ENCODE data around the gene DUSP22. TPM values are rescaled to one million over a fixed set of nuclear protein-coding genes. Genes with fewer than 3 reads are reported as not detected.

Gene DUSP22
- total and polyA plus RNA-seq, 2 experiments from 2014 or later, result 12.8 to 36.8 TPM

- TF ChIP-seq ZNF462 (CRISPR knock-in tag; IDR thresholded peaks at IDR 0.05) (no peak), JUNB (IDR thresholded peaks at IDR 0.05; ENCODE audit: unreplicated experiment) (no peak)
These were observed 2.0 kb upstream of the DUSP22 start (continued) for GRCh38 chr6:290111-290922.

- no peak for DNase-seq (ENCODE audit: low spot score)
- Histone ChIP-seq H2AFZ (peak overlapping the region; percentile 98), H3F3A (replicated peaks; ENCODE audit: low read depth) (peaks cover 6% of the 10 kb centered on the region; the same call in 1 of the 2 replicates), H4K20me1 (replicated peaks; ENCODE audit: insufficient read depth) (peaks cover 3% of the 10 kb centered on the region; the same call in 1 of the 2 replicates), H3K27me3 (ENCODE audit: insufficient read depth) (peaks cover 4% of the 10 kb centered on the region), H3K27ac (ENCODE audit: low read depth) (no peak overlapping the region), H3K9me2 (ENCODE audit: insufficient read depth) (no peaks in the 10 kb centered on the region), H3K4me1 (ENCODE audit: insufficient read depth) (peaks cover 16% of the 10 kb centered on the region), H3K4me3 (peak overlapping the region; percentile 89), H3K4me2 (peak overlapping the region; percentile 97), H3K36me3 (ENCODE audit: insufficient read depth) (peaks cover 3% of the 10 kb centered on the region; the same call in 1 of the 2 replicates), H3K79me2 (replicated peaks; ENCODE audit: insufficient read depth) (peaks cover 25% of the 10 kb centered on the region)
- Mint-ChIP-seq H3K27me3 (ENCODE audit: insufficient read depth, low read depth, poor library complexity) (peaks cover 15% of the 10 kb centered on the region), H3K9me3 (peaks cover 81% of the 10 kb centered on the region), H3K27ac (no peak overlapping the region; the same call in 1 of the 2 replicates), H3K36me3 (ENCODE audit: low read depth) (peaks cover 8% of the 10 kb centered on the region), H3K4me3 (peak overlapping the region; percentile 71), H3K4me1 (peaks cover 18% of the 10 kb centered on the region)
- no peak; the same call in 2 of the 3 replicates for ATAC-seq
- no peak for TF ChIP-seq ZNF331 (CRISPR knock-in tag; IDR thresholded peaks at IDR 0.05; ENCODE audit: low read depth)
- TF ChIP-seq STAT1 (IDR thresholded peaks at IDR 0.05; ENCODE audit: unreplicated experiment), result no peak
- TF ChIP-seq JUNB (IDR thresholded peaks at IDR 0.05; ENCODE audit: unreplicated experiment), result no peak
- no peak for TF ChIP-seq POLR2AphosphoS5 (IDR thresholded peaks at IDR 0.05; ENCODE audit: low read depth)
- no peak for TF ChIP-seq REST (IDR thresholded peaks at IDR 0.05; ENCODE audit: unreplicated experiment)
- no peak for TF ChIP-seq ZNF114 (CRISPR knock-in tag; IDR thresholded peaks at IDR 0.05)
- TF ChIP-seq ETS1 (IDR thresholded peaks at IDR 0.05), result no peak
- no peak for TF ChIP-seq CTCF (conservative IDR thresholded peaks at IDR 0.05; ENCODE audit: low read depth in 2 of 2)
- TF ChIP-seq CREB1 (CRISPR knock-in tag; IDR thresholded peaks at IDR 0.05; ENCODE audit: low read depth), result no peak
- no peak for TF ChIP-seq NANOG (IDR thresholded peaks at IDR 0.05; ENCODE audit: borderline replicate concordance)
These were observed 1.0 kb upstream of the DUSP22 start for GRCh38 chr6:291204-291696.
